ENCODE results near the gene ZNF611.

GRCh38 chr19:52688335-52688734 is 46.5 kb downstream of the ZNF611 start:
- no peak for TF ChIP-seq SP1 (IDR thresholded peaks at IDR 0.05)
- no peak for TF ChIP-seq HNF4A (conservative IDR thresholded peaks at IDR 0.05)
- TF ChIP-seq CTCF (IDR thresholded peaks at IDR 0.05; ENCODE audit: low read depth, low read length, missing input control) = no peak
- no peak for TF ChIP-seq ATF3 (IDR thresholded peaks at IDR 0.05)
- no peak for TF ChIP-seq EGR1 (IDR thresholded peaks at IDR 0.05; ENCODE audit: low read depth in 2 of 2)
- TF ChIP-seq GABPA (IDR thresholded peaks at IDR 0.05 in 1 of 2, conservative IDR thresholded peaks at IDR 0.05 in 1 of 2) = no peak
- TF ChIP-seq REST (IDR thresholded peaks at IDR 0.05) = no peak
- no peak for TF ChIP-seq JUND (IDR thresholded peaks at IDR 0.05)
- TF ChIP-seq TAF1 (conservative IDR thresholded peaks at IDR 0.05) = no peak
- no peak for TF ChIP-seq FOXA2 (IDR thresholded peaks at IDR 0.05)
- TF ChIP-seq NR2F2 (IDR thresholded peaks at IDR 0.05) = no peak
- TF ChIP-seq YY1 (IDR thresholded peaks at IDR 0.05) = no peak
- no peak for TF ChIP-seq RAD21 (IDR thresholded peaks at IDR 0.05)
- TF ChIP-seq MAX (IDR thresholded peaks at IDR 0.05) = no peak
